ENCODE measurements around the gene IER2.
A peak's percentile ranks its signal among the peaks of the same experiment; 100 is the strongest.
"Not testable (repeated sequence)": the region's sequence is repeated elsewhere in the genome, so short reads cannot be mapped to it uniquely, and the experiment has no call there.

IER2 gene

DNA sequence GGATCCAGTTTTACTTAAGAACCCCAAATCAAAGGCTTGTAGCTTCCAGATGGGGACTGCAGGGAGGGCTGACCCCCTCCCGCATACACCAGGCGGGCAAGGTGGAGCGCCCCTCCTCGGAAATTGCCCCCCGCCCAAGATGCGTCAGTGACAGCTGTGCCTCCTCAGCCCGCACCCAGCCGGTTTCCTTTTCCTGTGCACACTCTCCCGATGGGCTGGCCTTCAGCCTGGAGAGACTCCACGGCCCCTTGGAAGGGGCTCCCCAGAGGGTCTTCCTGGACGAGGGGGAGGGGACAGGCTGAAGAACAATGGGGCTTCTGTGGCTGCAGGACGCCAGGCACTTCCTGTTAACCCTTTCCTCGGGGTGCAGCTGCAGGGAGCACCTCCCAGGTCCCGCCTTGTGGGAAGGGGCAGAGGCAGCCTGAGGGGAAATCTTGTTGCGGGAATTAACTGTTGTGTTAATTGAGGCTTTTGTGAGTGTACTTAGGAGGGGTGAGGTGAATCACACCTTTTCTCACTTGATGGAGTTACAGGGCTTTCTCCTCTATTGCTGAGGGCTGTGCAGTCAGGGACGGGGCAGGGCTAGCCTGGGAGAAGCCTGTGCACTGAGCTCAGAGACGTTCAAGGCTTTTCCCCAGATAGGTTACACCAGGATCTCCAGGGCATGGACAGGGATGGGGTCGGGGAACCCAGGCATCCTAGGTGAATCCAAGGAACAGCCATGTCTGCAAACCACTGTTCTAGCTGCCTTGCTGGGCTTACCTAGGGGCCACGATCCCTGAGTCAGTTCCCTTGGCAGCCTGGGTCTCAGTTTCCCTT, 14.3 kb downstream of the IER2 start:
- peak; percentile 38 for DNase-seq (ENCODE audit: low read depth)

DNA sequence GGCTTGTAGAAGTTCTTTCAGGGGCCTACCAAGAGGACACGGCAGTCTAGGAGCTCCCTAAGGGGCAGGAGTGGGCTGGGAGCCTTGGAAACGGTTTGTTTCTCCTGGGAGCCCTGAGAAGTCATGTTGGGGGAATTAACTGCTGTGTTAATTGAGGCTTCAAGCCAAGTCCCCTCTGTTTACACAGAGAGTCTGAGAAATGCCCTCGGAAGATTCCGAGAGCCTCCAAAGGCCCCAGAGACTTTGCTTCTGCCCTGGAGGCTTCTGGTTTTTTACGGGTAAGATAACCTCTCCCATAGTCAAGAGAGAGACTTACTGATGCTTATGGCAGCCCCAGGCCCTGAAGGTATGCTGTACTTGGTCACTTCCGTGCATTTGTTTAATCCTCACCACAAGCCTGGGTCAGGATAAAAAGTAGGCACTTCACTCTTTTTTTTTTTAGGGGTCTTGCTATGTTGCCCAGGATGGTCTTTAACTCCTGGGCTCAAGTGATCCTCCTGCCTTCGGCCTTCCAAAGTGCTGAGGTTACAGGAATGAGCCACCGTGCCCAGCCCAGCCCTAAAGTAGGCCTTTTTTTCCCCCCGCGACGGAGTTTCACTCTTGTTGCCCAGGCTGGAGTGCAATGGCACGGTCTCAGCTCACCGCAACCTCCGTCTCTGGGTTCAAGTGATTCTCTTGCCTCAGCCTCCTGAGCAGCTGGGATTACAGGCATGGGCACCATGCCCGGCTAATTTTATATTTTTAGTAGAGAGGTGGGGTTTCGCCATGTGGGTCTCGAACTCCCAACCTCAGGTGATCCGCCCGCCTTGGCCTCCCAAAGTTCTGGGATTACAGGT, 15.2 kb downstream of the IER2 start:
- DNase-seq (ENCODE audit: low read depth) = no peak

DNA sequence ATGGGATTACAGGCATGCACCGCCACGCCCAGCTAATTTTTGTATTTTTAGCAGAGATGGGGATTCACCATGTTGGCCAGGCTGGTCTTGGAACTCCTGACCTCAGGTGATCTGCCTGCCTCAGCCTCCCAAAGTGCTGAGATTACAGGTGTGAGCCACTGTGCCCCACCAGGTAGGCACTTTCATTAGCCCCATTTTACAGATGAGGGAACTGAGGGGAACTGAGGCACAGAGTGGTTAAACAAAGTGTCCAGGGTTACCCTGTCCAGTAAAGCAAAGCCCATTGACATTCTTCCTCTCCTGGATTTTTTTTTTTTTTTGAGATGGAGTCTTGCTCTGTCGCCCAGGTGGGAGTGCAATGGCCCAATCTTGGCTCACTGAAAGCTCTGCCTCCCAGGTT, 15.9 kb downstream of the IER2 start:
- DNase-seq (ENCODE audit: low read depth) = not testable (repeated sequence)

DNA sequence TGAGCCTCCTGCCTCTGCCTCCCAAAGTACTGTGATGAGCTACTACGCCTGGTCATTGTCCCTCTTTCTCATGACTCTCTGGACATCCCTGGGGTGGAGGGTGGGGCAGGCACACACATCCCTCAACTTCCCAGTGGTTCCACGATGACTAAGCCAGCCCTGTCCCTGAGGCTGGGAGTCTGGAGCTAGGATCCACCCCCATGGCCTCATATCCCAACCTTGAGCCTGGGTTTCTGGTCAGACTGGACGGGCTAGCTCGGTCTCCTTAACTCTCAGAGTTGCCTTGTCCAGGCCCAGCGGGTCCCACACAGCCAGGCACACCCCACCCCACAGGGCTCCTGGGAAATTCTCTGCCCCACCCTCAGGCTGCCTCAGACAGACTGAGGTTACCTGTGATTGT, 19.6 kb downstream of the IER2 start:
- DNase-seq (ENCODE audit: low read depth) = no peak

DNA sequence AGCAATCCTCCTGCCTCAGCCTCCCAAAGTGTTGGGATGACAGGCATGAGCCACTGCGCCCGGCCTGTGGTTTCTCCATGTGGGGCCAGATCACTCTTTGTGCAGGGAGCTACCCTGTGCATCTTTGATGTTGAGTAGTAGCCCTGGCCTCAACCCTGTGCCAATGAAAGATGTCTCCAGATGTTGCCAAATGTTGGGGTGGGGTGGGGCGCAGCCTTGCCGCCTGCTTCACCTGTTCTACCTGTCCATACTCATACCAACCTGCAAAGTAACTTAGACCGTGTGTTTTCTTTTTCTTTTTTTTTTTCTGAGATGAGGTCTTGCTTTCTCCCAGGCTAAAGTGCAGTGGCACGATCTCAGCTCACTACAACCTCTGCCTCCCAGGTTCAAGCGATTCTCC, 20.9 kb downstream of the IER2 start:
- no peak for DNase-seq (ENCODE audit: low read depth)

DNA sequence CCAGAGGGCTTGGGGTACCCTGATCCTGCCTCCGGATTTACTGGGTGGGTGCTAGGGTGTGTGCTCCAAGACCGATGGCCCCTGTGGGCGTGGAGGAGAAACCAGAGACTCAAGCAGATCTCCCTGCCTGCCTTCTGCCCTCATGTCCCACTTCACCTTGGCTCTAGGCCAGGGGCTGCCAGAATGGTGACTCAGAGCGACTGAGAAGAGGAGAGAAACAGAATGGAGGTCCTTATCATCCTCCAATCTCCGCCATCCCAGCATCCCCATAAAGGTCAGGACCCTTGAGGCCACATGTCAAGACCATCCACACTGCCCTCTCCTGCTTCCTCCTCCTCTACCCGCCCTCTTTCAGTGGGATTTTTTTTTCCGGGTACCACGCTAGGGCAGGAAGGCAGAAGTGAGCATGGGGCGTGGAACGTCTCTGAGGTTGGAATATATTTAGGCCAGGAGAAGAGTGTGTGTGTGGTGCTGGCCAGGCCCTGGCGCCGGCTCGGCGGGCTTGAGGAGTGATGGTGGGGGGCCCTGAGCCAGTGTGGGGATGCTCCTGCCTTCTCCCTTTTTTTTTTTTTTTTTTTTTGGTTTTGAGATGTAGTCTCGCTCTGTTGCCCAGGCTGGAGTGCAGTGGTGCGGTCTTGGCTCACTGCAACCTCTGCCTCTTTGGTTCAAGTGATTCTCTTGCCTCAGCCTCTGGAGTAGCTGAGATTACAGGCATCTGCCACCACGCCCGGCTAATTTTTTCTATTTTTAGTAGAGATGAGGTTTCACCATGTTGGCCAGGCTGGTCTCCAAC, 22.3 kb downstream of the IER2 start:
- peak; percentile 81 for DNase-seq (ENCODE audit: low read depth)

DNA sequence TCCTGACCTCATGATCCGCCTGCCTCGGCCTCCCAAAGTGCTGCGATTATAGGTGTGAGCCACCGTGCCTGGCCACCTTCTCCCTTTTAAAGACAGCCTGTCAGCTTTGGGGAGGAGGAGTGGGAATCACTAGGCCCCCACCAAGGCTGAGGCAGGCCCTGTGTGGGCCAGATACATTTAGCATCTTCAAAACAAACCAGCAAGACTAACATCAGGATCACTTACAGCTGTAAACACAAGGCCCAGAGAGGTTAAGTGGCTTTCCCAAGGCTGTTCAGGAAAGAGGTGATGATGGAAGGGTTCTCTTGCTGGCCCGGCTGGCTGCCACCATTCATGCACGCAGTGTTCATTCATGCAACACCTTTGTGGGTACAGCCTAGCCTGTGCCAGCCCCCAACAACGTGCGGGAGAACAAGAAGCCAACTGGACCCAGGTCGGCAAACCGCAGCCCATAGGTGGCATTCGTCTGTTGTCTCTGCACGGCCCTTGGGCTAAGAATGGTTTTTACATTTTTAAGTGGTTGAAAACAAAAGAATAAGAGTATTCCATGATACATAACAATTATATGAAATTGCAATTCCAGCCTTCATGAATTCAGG, 23.0 kb downstream of the IER2 start:
- no peak for DNase-seq (ENCODE audit: low read depth)

DNA sequence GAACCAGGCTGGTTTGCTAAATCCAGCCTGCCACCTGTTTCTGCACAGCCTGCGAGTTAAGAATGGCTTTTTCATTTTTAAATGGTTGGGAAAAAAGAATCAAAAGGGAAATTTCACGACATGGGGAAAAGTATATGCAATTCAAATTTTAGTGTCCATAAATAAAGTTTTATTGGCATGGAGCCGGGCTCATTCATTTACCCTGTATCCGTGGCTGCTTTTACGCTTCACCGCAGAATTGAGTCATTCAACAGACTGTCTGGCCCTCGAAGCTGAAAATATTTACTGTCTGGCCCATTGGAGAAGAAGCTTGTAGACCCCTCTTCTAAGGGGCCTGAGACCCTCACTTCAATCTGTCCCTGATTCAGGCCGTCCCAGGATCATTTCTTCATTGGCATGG, 26.1 kb downstream of the IER2 start:
- no peak for DNase-seq (ENCODE audit: low read depth)

DNA sequence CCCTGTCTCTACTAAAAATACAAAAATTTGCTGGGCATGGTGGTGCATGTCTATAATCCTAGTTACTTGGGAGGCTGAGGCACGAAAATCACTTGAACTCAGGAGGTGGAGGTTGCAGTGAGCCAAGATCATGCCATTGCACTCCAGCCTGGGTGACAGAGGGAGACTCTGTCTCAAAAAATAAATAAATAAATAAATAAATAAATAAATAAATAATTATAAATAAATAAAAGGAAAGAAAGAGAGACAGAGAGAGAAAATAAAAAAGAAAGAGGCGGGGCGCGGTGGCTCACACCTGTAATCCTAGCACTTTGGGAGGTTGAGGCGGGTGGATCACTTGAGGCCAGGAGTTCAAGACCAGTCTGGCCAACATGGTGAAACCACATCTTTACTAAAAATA, 27.4 kb downstream of the IER2 start:
- DNase-seq (ENCODE audit: low read depth) = not testable (repeated sequence)

DNA sequence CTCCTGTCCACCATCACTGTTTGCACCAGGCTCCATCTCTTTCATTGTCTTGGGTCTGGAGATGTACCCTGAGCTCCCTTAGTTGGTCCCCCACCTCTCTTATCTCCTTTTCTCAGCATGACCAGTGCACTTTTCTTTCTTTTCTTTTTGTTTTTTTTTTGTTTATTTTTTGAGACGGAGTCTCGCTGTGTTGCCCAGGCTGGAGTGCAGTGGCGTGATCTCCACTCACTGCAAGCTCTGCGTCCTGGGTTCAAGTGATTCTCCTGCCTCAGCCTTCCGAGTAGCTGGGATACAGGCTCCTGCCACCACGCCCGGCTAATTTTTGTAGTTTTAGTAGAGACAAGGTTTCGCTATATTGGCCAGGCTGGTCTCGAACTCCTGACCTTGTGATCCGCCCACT, 28.1 kb downstream of the IER2 start:
- DNase-seq (ENCODE audit: low read depth) = not testable (repeated sequence)

DNA sequence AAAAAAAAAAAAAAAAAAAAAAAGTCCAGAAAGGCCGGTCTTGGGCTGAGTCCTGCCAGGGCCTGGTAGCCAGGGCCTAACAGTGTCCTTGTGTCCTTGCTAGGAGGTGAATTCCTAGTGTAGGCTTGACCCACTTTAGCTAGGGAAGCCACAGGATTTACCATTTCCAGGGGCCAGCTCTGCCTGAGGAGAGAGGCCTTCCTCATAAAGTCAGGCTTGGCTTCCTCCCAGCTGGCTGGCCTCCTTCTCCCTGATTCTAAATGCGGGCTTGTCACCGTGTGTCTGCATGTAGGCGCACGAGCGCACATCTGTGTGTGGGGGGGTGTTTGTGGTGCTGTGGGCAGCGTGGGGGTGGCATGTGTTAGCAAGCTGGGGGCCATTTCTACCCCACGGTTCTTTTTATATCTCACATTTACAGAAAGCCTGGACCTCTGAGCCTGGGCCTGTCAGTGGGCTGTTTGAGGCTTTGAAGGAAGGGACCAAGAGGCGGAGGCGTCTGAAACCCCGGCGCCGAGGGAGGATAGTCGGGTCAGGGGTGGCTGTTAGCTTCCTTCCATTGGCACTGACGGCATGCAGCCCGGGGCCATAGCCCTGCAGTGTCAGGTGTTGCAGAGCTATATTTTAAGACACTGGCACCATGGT, 31.7 kb downstream of the IER2 start:
- DNase-seq (ENCODE audit: low read depth) = peak; percentile 61

DNA sequence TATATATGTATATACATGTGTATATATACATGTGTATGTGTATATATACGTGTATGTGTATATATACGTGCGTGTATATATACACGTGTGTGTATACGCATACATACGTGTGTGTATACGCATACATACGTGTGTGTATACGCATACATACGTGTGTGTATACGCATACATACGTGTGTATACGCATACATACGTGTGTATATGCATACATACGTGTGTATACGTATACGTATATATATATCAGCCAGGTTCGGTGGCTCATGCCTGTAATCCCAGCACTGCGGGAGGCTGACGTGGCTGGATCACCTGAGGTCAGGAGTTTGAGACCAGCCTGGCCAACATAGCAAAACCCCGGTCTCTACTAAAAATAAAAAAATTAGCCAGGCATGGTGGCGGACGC, 34.7 kb downstream of the IER2 start:
- DNase-seq (ENCODE audit: low read depth) = not testable (repeated sequence)

DNA sequence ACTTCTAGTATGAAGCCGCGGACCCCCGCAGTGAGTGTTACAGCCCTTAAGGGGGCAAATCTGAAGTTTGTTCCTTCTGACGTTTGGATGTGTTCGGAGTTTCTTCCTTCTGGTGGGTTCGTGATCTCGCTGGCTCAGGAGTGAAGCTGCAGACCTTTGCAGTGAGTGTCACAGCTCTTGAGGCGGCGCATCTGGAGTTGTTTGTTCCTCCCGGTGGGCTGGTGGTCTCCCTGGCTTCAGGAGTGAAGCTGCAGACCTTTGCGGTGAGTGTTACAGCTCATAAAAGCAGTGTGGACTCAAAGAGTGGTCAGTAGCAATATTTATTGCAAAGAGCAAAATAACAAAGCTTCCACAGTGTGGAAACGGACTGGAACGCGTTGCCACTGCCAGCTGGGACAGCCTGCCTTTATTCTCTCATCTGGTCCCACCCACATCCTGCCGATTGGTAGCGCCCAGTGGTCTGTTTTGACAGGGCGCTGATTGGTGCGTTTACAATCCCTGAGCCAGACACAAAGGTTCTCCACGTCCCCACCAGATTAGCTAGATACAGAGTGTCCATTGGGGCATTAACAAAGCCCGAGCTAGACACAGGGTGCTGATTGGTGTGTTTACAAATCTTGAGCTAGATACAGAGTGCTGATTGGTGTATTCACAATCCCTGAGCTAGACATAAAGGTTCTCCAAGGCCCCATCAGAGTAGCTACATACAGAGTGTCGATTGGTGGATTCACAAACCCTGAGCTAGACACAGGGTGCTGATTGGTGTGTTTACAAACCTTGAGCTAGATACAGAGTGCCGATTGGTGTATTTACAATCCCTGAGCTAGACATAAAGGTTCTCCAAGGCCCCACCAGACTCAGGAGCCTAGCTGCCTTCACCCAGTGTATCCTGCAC, 35.8 kb downstream of the IER2 start:
- DNase-seq (ENCODE audit: low read depth) = not testable (repeated sequence)

DNA sequence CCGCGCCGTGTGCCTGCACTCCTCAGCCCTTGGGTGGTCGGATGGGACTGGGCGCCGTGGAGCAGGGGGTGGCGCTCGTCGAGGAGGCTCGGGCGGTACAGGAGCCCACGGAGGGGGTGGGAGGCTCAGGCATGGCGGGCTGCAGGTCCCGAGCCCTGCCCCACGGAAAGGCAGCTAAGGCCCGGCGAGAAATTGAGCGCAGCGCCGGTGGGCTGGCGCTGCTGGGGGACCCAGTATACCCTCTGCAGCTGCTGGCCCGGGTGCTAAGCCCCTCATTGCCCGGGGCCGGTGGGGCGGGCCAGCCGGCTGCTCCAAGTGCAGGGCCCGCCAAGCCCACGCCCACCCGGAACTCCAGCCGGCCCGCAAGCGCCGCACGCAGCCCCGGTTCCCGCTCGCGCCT, 36.5 kb downstream of the IER2 start:
- DNase-seq (ENCODE audit: low read depth) = not testable (repeated sequence)

DNA sequence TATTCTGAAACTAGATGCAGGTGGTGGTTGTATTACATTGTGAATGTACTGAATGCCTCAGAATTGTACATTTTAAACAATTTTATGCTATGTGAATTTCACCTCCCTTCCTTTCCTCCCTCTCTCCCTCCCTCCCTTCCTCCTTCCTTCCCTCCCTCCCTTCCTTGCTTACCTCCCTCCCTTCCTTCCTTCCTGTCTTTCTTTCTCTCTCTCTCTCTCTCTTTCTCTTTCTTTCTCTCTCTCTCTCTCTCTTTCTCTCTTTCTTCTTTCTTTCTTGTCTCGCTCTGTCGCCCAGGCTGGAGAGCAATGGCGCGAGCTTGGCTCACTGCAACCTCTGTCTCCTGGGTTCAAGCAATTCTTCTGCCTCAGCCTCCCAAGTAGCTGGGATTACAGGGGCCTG, 37.2 kb downstream of the IER2 start:
- DNase-seq (ENCODE audit: low read depth) = no peak

DNA sequence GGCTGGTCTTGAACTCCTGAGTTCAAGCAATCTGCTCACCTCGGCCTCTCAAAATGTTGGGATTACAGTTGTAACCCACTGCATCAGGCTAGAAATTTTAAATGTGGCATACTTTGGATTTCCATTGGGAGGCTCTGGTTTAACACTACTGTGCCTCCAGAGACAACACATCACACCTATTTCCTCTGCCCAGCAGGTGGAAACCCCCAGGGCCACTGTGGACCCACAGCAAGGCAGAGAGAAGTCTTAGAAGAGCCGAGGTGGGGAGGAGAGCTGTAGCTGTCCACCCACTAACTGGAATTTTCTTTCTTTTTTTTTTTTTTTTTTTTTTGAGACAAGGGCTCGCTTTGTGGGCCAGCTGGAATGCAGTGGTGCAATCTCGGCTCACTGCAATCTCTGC, 39.4 kb downstream of the IER2 start:
- DNase-seq (ENCODE audit: low read depth) = peak; percentile 23

DNA sequence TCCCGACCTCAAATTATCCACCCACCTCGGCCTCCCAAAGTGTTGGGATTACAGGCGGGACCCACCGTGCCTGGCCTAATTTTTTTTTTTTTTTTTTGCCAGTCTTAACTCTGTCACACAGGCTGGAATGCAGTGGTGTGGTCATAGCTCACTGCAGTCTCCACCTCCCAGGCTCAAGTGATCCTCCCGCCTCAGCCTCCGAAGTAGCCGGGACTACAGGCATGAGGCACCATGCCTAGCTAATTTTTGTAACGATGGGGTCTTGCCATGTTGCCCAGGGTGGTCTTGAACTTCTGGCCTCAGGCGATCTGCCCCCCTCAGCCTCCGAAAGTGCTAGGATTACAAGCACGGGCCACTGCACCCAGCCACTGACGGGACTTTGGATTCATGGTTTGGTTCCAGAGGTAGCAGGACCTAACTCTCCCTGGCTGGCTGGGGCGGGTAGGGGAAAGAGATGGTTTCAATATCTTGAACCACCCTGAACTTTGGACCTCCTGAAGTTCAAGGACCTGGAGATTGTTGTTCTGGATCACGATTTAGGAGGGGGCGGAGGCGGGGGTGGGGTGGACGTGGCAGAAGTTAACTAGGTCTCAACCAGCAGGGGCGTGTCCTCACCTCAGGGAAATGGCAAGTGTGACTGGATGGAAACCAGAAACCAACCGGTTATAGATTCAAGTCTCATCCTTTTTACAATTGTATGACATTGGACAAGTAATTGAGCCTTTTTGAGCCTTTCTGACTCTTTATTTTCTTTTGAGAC, 40.8 kb downstream of the IER2 start:
- no peak for DNase-seq (ENCODE audit: low read depth)

DNA sequence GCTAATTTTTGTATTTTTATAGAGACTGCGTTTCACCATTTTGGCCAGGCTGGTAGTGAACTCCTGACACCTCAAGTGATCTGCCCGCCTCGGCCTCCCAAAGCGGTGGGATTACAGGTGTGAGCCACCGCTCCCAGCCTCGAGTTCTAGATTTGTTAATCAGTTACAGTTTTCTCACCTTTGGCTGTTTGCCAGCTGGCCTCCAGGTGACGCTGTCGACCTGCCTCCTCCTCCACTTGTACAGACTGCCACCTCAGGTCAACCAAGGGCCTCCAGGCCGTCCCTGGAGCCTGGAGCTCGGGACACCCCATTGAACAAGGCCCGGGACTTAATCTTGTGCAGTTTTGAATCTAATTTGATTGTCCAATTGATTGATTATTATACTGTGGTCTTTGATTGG, 45.5 kb downstream of the IER2 start:
- no peak for DNase-seq (ENCODE audit: low read depth)

DNA sequence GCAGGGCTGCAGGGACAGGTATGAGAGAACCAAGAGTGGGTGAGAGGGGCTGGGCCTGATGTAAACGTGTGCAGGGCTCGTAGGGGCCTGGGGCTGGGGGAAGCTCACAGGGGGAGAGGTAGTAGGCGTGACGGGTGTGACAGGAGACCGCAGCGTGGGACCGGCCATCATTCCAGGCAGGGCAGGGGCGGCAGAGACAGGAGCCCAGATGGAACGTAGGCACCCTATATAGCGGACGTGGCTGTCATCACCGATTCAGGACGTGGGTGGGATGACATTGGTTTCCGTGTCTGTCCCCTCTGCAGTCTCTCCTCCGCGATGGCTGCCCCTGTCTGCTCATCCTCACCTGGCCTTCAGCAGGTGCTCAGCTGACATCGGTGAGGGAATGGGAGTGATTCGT, 48.4 kb downstream of the IER2 start:
- no peak for DNase-seq (ENCODE audit: low read depth)

DNA sequence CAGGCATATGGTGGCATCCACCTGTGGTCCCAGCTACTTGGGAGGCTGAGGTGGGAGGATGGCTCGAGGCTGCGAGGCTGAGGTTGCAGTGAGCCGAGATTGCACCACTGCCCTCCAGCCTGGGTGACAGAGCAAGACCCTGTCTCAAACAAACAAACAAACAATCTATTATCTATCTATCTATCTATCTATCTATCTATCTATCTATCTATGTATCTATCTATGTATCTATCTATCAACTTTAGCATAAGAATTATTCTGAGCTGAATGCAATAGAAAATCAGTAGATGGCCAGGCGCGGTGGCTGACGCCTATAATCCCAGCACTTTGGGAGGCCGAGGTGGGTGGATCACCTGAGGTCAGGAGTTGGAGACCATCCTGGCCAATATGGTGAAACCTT, 51.9 kb downstream of the IER2 start:
- not testable (repeated sequence) for DNase-seq (ENCODE audit: low read depth)
